B cell (primary cell): Measurements from ENCODE around the gene XYLT1. TPM values are rescaled to one million over a fixed set of nuclear protein-coding genes. Genes with fewer than 3 reads are reported as not detected.

Experiments used
- ATAC-seq: fragments of 200-7000 bp; cut with Tn5 transposase; one replicate; pipeline ENCODE4 v1.10.0; 2021; ENCODE audit warnings: low read depth, mild to moderate bottlenecking, moderate number of reproducible peaks, moderate library complexity
- CTCF ChIA-PET: fragments of 350-600 bp; sonication (Branson Sonifier 250); formaldehyde crosslinking; loops from one replicate; lab custom pipeline; 2021; ENCODE audit warnings: antibody characterized with exemption, inconsistent platforms; lab: Charles Lee
- POLR2A ChIA-PET: fragments of 350-600 bp; sonication (Branson Sonifier 250); formaldehyde crosslinking; loops from one replicate; lab custom pipeline; 2021; ENCODE audit warnings: antibody characterized with exemption; lab: Charles Lee
- DNase-seq: peaks from one replicate; pipeline ENCODE4 v3.0.0; 2013
- H2AFZ ChIP-seq: 2 replicates; pipeline ENCODE4 v1.6.1; 2012; ENCODE audit warnings: mild to moderate bottlenecking, low read depth, low read length; ENCODE audit not compliant: insufficient read depth, poor library complexity, severe bottlenecking
- H3K27ac ChIP-seq, 2 donors: 1 replicate in 1 of 2; 2 replicates in 1 of 2; pipeline ENCODE4 v1.5.1; 2012 to 2013; ENCODE audit warnings: low read length in 2 of 2, mild to moderate bottlenecking in 2 of 2, moderate library complexity in 1 of 2
- H3K27me3 ChIP-seq, 4 experiments: fragments of 200-600 bp in 1 of 4; sonication (generic) in 1 of 4; replicated peaks in 1 of 4; 1 replicate in 2 of 4; 2 replicates in 2 of 4; pipeline versions ENCODE4 v1.6.1 to v1.7.0; 2013 to 2016; ENCODE audit warnings: low read length in 3 of 4, mild to moderate bottlenecking in 2 of 4, mixed read lengths in 1 of 4, moderate library complexity in 1 of 4; ENCODE audit not compliant: insufficient read depth in 4 of 4, control insufficient read depth in 3 of 4; ENCODE audit errors: control extremely low read depth in 1 of 4
- H3K36me3 ChIP-seq, 2 experiments: replicated peaks in 1 of 2; 1 replicate in 1 of 2; 2 replicates in 1 of 2; pipeline versions ENCODE4 v1.6.1 to v1.7.1; 2013; ENCODE audit warnings: low read length in 1 of 2; ENCODE audit not compliant: insufficient read depth in 2 of 2, control insufficient read depth in 1 of 2; ENCODE audit errors: control extremely low read depth in 1 of 2, extremely low read depth in 1 of 2
- H3K4me1 ChIP-seq, 2 donors: fragments of 200-600 bp in 1 of 2; sonication (generic) in 1 of 2; 1 replicate in 1 of 2; 2 replicates in 1 of 2; pipeline versions ENCODE4 v1.5.1 to v1.6.1; 2013 to 2017; ENCODE audit warnings: low read length in 2 of 2; ENCODE audit not compliant: control insufficient read depth in 2 of 2, insufficient read depth in 2 of 2
- H3K4me2 ChIP-seq: replicated peaks from 2 replicates; pipeline ENCODE3; 2012; ENCODE audit warnings: mild to moderate bottlenecking, low read depth, low read length; ENCODE audit not compliant: poor library complexity, severe bottlenecking
- H3K4me3 ChIP-seq, 5 experiments: fragments of 200-600 bp in 1 of 5; sonication (generic) in 1 of 5; 1 replicate in 3 of 5; 2 replicates in 2 of 5; pipeline versions ENCODE4 v1.5.1 to v1.7.0; 2011 to 2016; ENCODE audit warnings: low read length in 4 of 5, mild to moderate bottlenecking in 4 of 5, low read depth in 2 of 5, control low read depth in 1 of 5, moderate library complexity in 1 of 5; ENCODE audit not compliant: insufficient read depth in 1 of 5; ENCODE audit errors: control extremely low read depth in 1 of 5, extremely low read depth in 1 of 5
- H3K79me2 ChIP-seq: fragments of 200-600 bp; sonication (generic); one replicate; pipeline ENCODE4 v1.6.0; 2016; ENCODE audit warnings: low read length; ENCODE audit not compliant: control insufficient read depth, insufficient read depth
- H3K9ac ChIP-seq: fragments of 200-600 bp; sonication (generic); 2 replicates; pipeline ENCODE4 v1.6.1; 2017; ENCODE audit warnings: mild to moderate bottlenecking, low read length, moderate library complexity
- H3K9me3 ChIP-seq, 3 donors: one replicate each; pipeline versions ENCODE4 v1.6.1 to v1.7.1; 2013; ENCODE audit warnings: low read length in 2 of 3; ENCODE audit not compliant: control insufficient read depth in 2 of 3, insufficient read depth in 1 of 3; ENCODE audit errors: control extremely low read depth in 1 of 3
- H4K20me1 ChIP-seq: 2 replicates; pipeline ENCODE4 v1.6.0; 2012; ENCODE audit warnings: mild to moderate bottlenecking, low read length; ENCODE audit not compliant: insufficient read depth, control insufficient read depth, poor library complexity, severe bottlenecking
- H3K27ac Mint-ChIP-seq: one replicate; pipeline ENCODE4 v1.8.0; 2021; ENCODE audit warnings: mixed read lengths
- H3K27me3 Mint-ChIP-seq: one replicate; pipeline ENCODE4 v1.8.0; 2021; ENCODE audit warnings: mixed read lengths
- H3K4me1 Mint-ChIP-seq: one replicate; pipeline ENCODE4 v1.8.0; 2021; ENCODE audit warnings: mixed read lengths
- H3K4me3 Mint-ChIP-seq: one replicate; pipeline ENCODE4 v1.8.0; 2021; ENCODE audit warnings: mixed read lengths
- H3K9me3 Mint-ChIP-seq: one replicate; pipeline ENCODE4 v1.8.0; 2022; ENCODE audit warnings: mixed read lengths; ENCODE audit not compliant: insufficient read depth
- EZH2 ChIP-seq: IDR thresholded peaks from 2 replicates; pipeline ENCODE4 v1.6.1; 2012; ENCODE audit warnings: borderline replicate concordance, low read depth, mild to moderate bottlenecking, moderate library complexity, low read length; ENCODE audit not compliant: insufficient read depth, poor library complexity, severe bottlenecking
- WGBS: methylation state at CpG from one replicate; pipeline ENCODE4 v1.1.5; 2013; ENCODE audit warnings: missing lambda C conversion rate; ENCODE audit not compliant: insufficient coverage; 5-methylcytosine and 5-hydroxymethylcytosine counted together
- intact Hi-C: fragments of 100-400 bp; cut with micrococcal nuclease; formaldehyde crosslinking; loops from one replicate; pipeline ENCODE4 v1.10.0; 2022
- polyA plus RNA-seq: library from polyadenylated mRNA; depleted of rRNA; stranded (reverse); fragments of >200 nt; gene quantifications from 2 replicates; pipeline ENCODE4 v1.2.3, GENCODE V29; 2012
- total RNA-seq, 2 donors: library from RNA; stranded (reverse); fragments of 120-200 nt in 1 of 2; gene quantifications; 1 replicate in 1 of 2; 2 replicates in 1 of 2; pipeline versions ENCODE4 v1.2.3 to v1.2.4, GENCODE V29; 2013 to 2022
- TF ChIP-seq, protein P1 (sequence below): fragments of 200-600 bp; IDR thresholded peaks from one replicate; pipeline ENCODE4 v1.8.0; 2022; ENCODE audit warnings: antibody characterized with exemption, mild to moderate bottlenecking

Gene XYLT1
- total and polyA plus RNA-seq, 2 donors (not counting 1 experiment from before 2014, with no cell fraction given): 8.7 to 59.6 TPM

DNA sequence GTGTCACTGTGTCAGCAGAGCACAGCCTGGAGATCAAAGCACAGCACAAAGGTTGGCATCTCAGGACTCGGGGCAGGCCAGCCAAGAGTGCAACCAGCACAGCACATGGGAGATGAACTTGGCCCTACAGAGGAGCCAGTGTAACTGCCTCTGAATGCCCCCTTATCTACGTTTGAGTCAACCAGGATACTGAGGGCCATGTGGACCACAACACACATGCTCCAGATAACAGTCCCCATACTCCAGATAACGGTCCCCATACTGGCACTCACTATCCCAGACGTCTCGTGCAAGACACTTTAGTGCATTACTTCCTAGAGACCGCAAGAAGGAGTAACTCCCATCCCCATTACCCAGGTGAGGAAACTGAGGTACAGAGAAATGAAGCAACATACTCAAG is 88.2 kb downstream of the XYLT1 start:
- ATAC-seq: no peak
- Histone ChIP-seq H2AFZ (no peak overlapping the region), H3K9ac (no peak overlapping the region), H3K4me2 (peak overlapping the region; percentile 27), H3K36me3 (peaks cover 0 to 4% of the 10 kb centered on the region in 2 experiments), H4K20me1 (no peaks in the 10 kb centered on the region), H3K4me1 (peaks cover 44 to 66% of the 10 kb centered on the region in 2 donors), H3K27ac (no peak overlapping the region), H3K9me3 (no peaks in the 10 kb centered on the region), H3K27me3 (no peaks in the 10 kb centered on the region), H3K79me2 (peaks cover 84% of the 10 kb centered on the region), H3K4me3 (no peak overlapping the region)
- POLR2A ChIA-PET: no interaction called here
- Mint-ChIP-seq H3K4me1 (peaks cover 56% of the 10 kb centered on the region), H3K9me3 (no peaks in the 10 kb centered on the region), H3K27ac (no peak overlapping the region), H3K4me3 (no peak overlapping the region), H3K27me3 (no peaks in the 10 kb centered on the region)
- DNase-seq: no peak
- CTCF ChIA-PET: interaction anchor here (1.4 kb wide), 1 partner anchor 19 kb away, joined by 5 read pairs; no protein-coding TSS in a partner anchor
- TF ChIP-seq, protein P1, sequence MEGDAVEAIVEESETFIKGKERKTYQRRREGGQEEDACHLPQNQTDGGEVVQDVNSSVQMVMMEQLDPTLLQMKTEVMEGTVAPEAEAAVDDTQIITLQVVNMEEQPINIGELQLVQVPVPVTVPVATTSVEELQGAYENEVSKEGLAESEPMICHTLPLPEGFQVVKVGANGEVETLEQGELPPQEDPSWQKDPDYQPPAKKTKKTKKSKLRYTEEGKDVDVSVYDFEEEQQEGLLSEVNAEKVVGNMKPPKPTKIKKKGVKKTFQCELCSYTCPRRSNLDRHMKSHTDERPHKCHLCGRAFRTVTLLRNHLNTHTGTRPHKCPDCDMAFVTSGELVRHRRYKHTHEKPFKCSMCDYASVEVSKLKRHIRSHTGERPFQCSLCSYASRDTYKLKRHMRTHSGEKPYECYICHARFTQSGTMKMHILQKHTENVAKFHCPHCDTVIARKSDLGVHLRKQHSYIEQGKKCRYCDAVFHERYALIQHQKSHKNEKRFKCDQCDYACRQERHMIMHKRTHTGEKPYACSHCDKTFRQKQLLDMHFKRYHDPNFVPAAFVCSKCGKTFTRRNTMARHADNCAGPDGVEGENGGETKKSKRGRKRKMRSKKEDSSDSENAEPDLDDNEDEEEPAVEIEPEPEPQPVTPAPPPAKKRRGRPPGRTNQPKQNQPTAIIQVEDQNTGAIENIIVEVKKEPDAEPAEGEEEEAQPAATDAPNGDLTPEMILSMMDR: no peak
- no peak for TF ChIP-seq EZH2
- 88% methylated on average over 3 of the region's 6 CpGs for WGBS
- intact Hi-C loops: no loop called here

GRCh38 chr16:17381784-17382183 is 89.0 kb downstream of the XYLT1 start:
- no peak overlapping the region for H3K4me3 ChIP-seq
- TF ChIP-seq, protein P1: no peak
- TF ChIP-seq EZH2: no peak
- H3K9me3 Mint-ChIP-seq: no peaks in the 10 kb centered on the region
- no peaks in the 10 kb centered on the region for H3K9me3 ChIP-seq
- no peak overlapping the region for H3K4me2 ChIP-seq
- H3K36me3 ChIP-seq: peaks cover 0 to 4% of the 10 kb centered on the region in 2 experiments
- H3K9ac ChIP-seq: no peak overlapping the region
- WGBS: no CpG with 5 or more reads among the region's 1 CpG
- ATAC-seq: no peak
- peaks cover 61% of the 10 kb centered on the region for H3K4me1 Mint-ChIP-seq
- peaks cover 51 to 74% of the 10 kb centered on the region in 2 donors for H3K4me1 ChIP-seq
- no peak overlapping the region for H3K27ac Mint-ChIP-seq
- H3K27me3 ChIP-seq: no peaks in the 10 kb centered on the region
- no peak overlapping the region for H3K27ac ChIP-seq
- H4K20me1 ChIP-seq: no peaks in the 10 kb centered on the region
- POLR2A ChIA-PET: no interaction called here
- CTCF ChIA-PET: no interaction called here
- DNase-seq: no peak
- no peaks in the 10 kb centered on the region for H3K27me3 Mint-ChIP-seq
- intact Hi-C loops: no loop called here
- no peak overlapping the region for H3K4me3 Mint-ChIP-seq
- peaks cover 84% of the 10 kb centered on the region for H3K79me2 ChIP-seq
- H2AFZ ChIP-seq: no peak overlapping the region
